Hindlimb muscle (tissue), 1 donor: ENCODE data around the gene CAB39. TPM values are rescaled to one million over a fixed set of nuclear protein-coding genes. Genes with fewer than 3 reads are reported as not detected.
A peak's percentile ranks its signal among the peaks of the same experiment; 100 is the strongest.
"Not testable (repeated sequence)": the region's sequence is repeated elsewhere in the genome, so short reads cannot be mapped to it uniquely, and the experiment has no call there.

Experiments used
- DNase-seq: peaks from one replicate; pipeline ENCODE4 v3.0.0-alpha.2; 2013
- polyA plus RNA-seq: library from polyadenylated mRNA; unstranded; fragments of 120-200 nt; gene quantifications from one replicate; pipeline ENCODE4 v1.2.1, GENCODE V29; 2013; ENCODE audit not compliant: insufficient read length

Gene CAB39
- polyA plus RNA-seq, 1 donor = 66.6 TPM

- no peak for DNase-seq
These were observed 28.1 kb upstream of the CAB39 start for GRCh38 chr2:230684270-230685168.

DNA sequence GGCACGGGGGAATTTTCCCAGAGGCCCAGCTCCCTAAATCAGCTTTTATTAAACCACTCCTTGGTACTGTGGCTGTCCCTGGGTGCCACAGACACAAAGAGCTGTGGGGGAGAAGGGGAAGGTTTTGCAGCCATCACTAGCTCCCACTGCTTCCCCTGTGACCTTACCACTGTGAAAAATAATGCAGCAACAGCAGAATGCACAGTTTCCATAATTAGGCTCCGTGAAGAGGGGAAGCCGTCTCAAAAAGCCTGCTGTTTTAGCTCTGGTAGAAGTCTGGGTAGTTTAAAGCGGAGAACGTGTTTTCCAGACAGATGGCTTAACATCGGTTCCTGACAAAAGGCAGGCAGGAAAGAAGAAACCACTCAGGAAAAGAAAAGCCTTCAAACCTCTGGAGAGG is 27.5 kb upstream of the CAB39 start:
- DNase-seq = no peak

- no peak for DNase-seq
These were observed 25.1 kb upstream of the CAB39 start for GRCh38 chr2:230687498-230687897.

DNA sequence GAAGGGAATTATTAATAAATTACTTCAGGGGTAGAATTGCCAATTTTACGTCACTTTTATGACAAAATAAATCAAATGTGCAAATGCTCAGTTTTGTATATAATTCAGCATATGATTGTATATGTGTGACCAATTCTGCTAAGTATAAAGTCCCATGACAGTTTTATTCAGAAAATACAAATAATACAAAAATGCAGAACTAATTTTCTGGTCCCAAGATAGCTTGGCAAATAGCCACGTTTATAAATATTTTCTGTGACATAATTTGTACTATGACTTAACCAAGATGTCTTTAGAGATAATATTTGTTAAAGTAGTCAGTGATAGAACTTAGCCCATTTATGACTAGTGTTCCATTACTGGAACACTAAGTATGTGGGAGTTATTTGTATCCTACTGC is 24.2 kb upstream of the CAB39 start:
- no peak for DNase-seq

DNA sequence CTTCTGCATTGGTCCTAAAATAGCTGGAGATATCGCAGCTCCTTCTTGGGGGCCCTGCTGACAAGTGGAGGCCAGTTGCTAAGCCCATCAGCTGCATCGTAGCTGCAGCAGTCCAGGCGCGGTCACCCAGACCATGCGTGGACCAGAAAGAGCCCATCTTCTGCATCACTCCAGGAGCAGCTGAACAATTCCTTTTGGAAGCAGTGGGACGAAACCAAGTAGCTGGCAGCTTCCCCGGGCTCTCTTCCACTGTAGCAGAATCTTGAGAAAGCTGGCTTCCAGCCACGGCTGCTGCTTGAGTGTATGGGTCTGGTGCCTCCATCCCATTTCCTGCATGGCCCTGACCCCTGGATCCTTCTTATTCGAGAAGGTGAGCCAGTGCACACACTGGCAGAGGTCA is 22.2 kb upstream of the CAB39 start:
- DNase-seq = no peak

DNA sequence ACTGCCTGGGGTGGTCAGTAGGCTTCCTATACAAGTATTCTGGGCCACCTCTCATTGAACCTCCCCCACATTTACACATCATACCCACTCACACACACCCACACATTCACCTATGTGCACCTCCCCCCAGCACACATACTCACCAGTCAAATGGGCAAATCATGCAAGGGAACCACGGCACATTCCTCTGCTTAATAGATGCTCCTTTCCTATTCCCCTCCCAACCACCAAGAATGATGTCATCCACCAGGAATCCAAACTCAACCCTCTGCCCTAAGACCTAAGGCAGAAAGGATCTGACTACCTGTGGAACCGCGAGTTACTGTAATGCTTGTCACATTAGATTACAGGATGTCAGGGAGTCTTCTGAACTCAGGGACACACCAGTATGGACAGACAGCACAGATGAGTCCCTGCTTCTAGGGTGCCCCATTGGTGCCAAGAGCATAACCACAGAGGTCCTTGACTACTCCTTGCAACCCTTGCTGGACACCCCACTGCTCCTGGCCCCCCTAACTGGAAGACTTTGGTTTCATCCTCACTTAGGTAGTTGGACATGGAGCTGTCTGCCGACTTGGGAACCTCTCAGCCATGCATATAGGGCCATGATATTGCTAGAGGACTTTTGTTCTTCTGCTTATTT is 21.5 kb upstream of the CAB39 start:
- no peak for DNase-seq

DNA sequence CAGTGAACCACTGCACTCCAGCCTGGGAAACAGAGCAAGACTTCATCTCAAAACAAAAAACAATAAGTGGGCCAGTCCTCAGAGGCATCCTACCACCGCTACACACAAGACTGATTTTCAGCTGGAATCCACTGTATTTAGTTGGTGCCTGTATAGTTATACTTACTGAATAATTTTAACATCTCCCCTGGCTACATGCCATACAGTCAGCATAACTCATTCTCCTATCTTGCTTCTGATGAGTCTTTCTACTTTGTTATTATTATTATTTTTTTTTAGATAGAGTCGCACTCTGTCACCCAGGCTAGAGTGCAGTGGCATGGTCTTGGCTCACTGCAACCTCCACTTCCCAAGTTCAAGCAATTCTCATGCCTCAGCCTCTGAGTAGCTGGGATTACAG is 19.9 kb upstream of the CAB39 start:
- DNase-seq = no peak

DNA sequence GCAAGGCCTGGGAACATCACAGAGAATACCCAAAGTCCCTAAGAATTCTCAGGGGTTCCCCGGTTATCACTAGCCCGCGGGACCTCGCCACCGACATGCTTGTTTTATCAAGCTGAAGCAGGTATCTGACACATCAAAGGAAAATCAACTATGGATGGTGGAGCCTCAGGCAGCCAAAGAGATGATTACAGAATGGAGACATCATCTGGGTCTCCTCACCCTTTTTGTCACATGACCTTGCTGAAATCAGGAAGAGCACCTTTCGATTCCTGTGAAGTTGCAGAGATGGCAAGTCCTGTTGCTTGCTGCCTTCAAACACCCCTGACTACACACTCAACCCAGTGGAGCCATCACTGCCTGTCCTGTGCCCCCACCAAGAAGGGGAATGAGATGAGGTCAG is 19.2 kb upstream of the CAB39 start:
- no peak for DNase-seq

GRCh38 chr2:230694241-230694640 is 18.4 kb upstream of the CAB39 start:
- no peak for DNase-seq

DNA sequence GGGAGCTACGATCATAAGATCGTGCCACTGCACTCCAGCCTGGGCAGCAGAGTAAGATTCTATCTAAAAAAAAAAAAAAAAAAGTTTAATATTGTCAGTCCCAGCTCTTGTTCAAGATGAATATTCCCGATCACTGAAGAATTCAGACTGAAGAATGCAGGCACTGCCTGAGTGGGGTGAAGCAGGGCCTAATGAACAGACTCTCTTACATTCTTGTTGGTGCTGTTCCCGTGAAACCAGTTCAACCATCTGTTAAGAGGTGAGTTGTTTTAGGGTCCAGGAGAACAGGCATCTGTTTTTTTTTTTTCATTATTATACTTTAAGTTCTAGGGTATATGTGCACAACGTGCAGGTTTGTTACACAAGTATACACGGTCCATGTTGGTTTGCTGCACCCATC is 17.1 kb upstream of the CAB39 start:
- no peak for DNase-seq

GRCh38 chr2:230696670-230697069 is 16.0 kb upstream of the CAB39 start:
- DNase-seq = no peak

- no peak for DNase-seq
These were observed 15.0 kb upstream of the CAB39 start for GRCh38 chr2:230697676-230698075.

GRCh38 chr2:230698753-230699152 is 13.9 kb upstream of the CAB39 start:
- not testable (repeated sequence) for DNase-seq

- DNase-seq = no peak
These were observed 12.2 kb upstream of the CAB39 start for GRCh38 chr2:230700447-230700846.

- no peak for DNase-seq
These were observed 11.3 kb upstream of the CAB39 start for GRCh38 chr2:230701308-230701707.

GRCh38 chr2:230702457-230702856 is 10.2 kb upstream of the CAB39 start:
- DNase-seq = not testable (repeated sequence)

DNA sequence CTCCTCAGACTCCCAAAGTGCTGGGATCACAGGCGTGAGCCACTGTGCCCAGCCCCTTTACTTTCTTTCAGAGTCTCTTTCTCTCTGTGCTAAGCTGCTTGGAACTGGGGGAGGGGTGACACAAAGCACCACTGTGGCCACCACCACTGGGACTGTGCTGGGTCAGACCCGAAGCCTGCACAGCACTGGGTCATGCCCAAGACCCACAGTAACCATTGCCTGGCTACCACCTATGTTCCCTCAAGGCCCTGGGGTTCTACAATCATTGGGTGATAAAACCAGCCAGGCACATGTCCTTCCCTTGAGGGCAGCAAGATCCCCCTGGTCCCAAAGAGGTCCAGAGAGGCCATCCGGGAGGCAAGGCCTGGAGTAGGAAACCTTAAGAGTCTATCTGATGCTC is 9.1 kb upstream of the CAB39 start:
- DNase-seq = no peak

GRCh38 chr2:230706053-230706521 is 6.6 kb upstream of the CAB39 start:
- DNase-seq = no peak

DNA sequence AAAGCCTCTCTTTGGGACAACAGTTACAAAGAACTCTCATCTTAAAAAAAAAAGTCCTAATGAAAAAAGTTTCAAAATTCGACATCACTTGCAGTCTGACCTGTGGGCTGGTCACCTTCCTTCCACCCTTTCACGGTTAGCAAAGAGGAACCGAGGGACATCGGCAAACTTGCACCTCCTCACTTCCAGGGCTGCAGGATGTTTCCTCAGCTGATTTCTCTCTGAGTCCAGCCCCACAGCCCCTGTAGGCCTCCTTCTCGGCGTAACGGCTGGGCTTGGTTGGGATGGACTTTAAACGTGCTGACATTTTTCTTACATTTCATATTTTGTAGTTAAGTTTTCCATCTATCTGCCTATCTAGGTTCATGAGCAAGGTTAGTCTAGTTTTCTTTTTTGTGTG is 5.7 kb upstream of the CAB39 start:
- no peak for DNase-seq

- no peak for DNase-seq
These were observed 4.4 kb upstream of the CAB39 start for GRCh38 chr2:230708204-230708603.

- DNase-seq = no peak
These were observed 1.4 kb upstream of the CAB39 start for GRCh38 chr2:230711224-230711623.

GRCh38 chr2:230713331-230714135 is 891 bp downstream of the CAB39 start:
- peak; percentile 19 for DNase-seq

- DNase-seq = no peak
These were observed 1.5 kb downstream of the CAB39 start for GRCh38 chr2:230714136-230714480.
